CD4-positive, alpha-beta T cell (primary cell): ENCODE data around the gene GRID1. TPM values are rescaled to one million over a fixed set of nuclear protein-coding genes. Genes with fewer than 3 reads are reported as not detected.

Experiments
- ATAC-seq: fragments of 200-7000 bp; cut with Tn5 transposase; one replicate; pipeline ENCODE4 v1.10.0; 2022; ENCODE audit warnings: mild to moderate bottlenecking; ENCODE audit not compliant: poor library complexity
- CTCF ChIA-PET: fragments of 350-600 bp; sonication (Branson Sonifier 250); formaldehyde crosslinking; loops from one replicate; lab custom pipeline; 2021; ENCODE audit warnings: antibody characterized with exemption, inconsistent platforms; lab: Charles Lee
- POLR2A ChIA-PET: fragments of 350-600 bp; sonication (Branson Sonifier 250); formaldehyde crosslinking; loops from one replicate; lab custom pipeline; 2021; ENCODE audit warnings: antibody characterized with exemption, inconsistent platforms; lab: Charles Lee
- DNase-seq, 14 experiments: peaks; one replicate each; pipeline ENCODE4 v3.0.0-alpha.2; 2013 to 2020; ENCODE audit warnings: mixed read lengths in 2 of 14
- H3K27ac ChIP-seq, 2 donors: one replicate each; pipeline versions ENCODE4 v1.5.1 to v1.7.0; 2013; ENCODE audit warnings: low read length in 2 of 2, low read depth in 1 of 2, mild to moderate bottlenecking in 1 of 2
- H3K27me3 ChIP-seq, 2 experiments: 1 replicate in 1 of 2; 2 replicates in 1 of 2; pipeline versions ENCODE4 v1.6.1 to v1.7.0; 2013; ENCODE audit warnings: low read length in 2 of 2, control low read depth in 1 of 2, mild to moderate bottlenecking in 1 of 2, moderate library complexity in 1 of 2; ENCODE audit not compliant: insufficient read depth in 2 of 2, control insufficient read depth in 1 of 2
- H3K36me3 ChIP-seq: one replicate; pipeline ENCODE4 v1.6.1; 2013; ENCODE audit warnings: low read length, control low read depth; ENCODE audit not compliant: insufficient read depth
- H3K4me1 ChIP-seq: one replicate; pipeline ENCODE4 v1.6.1; 2013; ENCODE audit warnings: low read length, control low read depth; ENCODE audit not compliant: insufficient read depth
- H3K4me3 ChIP-seq: one replicate; pipeline ENCODE4 v1.5.1; 2013; ENCODE audit warnings: mild to moderate bottlenecking, low read length, moderate library complexity
- H3K9me3 ChIP-seq, 2 experiments: 1 replicate in 1 of 2; 2 replicates in 1 of 2; pipeline versions ENCODE4 v1.6.1 to v1.7.0; 2013; ENCODE audit warnings: low read length in 2 of 2, mild to moderate bottlenecking in 2 of 2, control low read depth in 1 of 2, moderate library complexity in 1 of 2; ENCODE audit not compliant: control insufficient read depth in 1 of 2, insufficient read depth in 1 of 2
- H3K27ac Mint-ChIP-seq: one replicate; pipeline ENCODE4 v1.8.0; 2020; ENCODE audit warnings: mixed read lengths
- H3K27me3 Mint-ChIP-seq: one replicate; pipeline ENCODE4 v1.8.0; 2021; ENCODE audit warnings: mixed read lengths
- H3K36me3 Mint-ChIP-seq: one replicate; pipeline ENCODE4 v1.8.0; 2021; ENCODE audit warnings: low read depth, mixed read lengths
- H3K4me1 Mint-ChIP-seq: one replicate; pipeline ENCODE4 v1.8.0; 2021; ENCODE audit warnings: low read depth, mixed read lengths
- H3K4me3 Mint-ChIP-seq: one replicate; pipeline ENCODE4 v1.8.0; 2020; ENCODE audit warnings: mild to moderate bottlenecking, mixed read lengths
- H3K9me3 Mint-ChIP-seq: one replicate; pipeline ENCODE4 v1.8.0; 2020; ENCODE audit warnings: mixed read lengths
- intact Hi-C, 2 experiments: fragments of 100-400 bp; cut with DNase I in 1 of 2; cut with micrococcal nuclease in 1 of 2; formaldehyde crosslinking; loops; one replicate each; pipeline versions ENCODE4 v1.15.1 to v1.9.0; 2023 to 2025; cut with DNase I, micrococcal nuclease
- total RNA-seq, 174 experiments: library from RNA in 2 of 174; stranded (reverse) in 2 of 174; gene quantifications; one replicate each; pipeline ENCODE4 v1.2.3 and lab custom pipeline; 2021 to 2026
- TF ChIP-seq, protein P1 (sequence below): fragments of 200-600 bp; IDR thresholded peaks from one replicate; pipeline ENCODE4 v1.8.0; 2022; ENCODE audit warnings: antibody characterized with exemption, mild to moderate bottlenecking

Gene GRID1
- total RNA-seq, 2 experiments from 2014 or later: not detected

DNA sequence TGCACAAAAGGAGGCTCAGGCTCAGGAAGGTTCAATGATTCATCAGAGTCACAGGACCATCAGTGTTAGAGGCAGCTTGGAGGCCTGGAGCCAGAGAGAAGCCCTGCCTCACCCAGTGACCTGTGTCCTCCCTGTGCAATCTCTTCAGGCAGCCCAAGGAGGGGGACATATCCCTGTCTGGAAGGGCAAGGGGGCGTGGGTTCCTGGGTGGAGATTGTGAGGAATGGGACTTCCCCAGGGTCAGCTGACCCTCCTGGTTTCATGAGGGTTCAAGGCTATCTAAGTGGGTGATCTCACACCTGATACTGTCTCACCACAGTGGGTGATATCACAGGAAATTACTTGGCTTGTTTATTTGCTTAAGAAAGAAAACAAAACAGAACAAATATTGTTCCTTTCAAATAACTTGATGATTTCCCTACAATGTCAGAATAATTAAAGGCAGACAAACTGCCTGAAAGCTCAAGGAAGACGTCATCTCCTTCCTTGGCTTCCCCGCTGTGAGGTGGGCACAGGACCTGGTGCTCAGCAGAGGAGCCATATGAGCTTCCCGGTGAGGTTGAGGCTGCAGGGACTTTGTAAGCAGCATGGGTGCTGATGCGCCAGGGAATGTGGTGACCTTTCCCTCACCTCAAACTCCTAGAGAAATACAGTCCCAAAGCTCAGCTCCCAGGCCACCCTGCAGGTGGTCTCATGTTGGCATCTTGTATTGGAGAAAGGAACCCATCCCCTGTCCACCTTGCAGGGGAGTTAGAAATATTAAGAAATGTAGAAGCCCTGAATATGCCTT, 763.2 kb downstream of the GRID1 start:
- peaks cover 17% of the 10 kb centered on the region for H3K4me1 Mint-ChIP-seq
- peak; percentile 51 for ATAC-seq
- intact Hi-C loops: no loop called here
- H3K9me3 Mint-ChIP-seq: no peaks in the 10 kb centered on the region
- peaks cover 0 to 4% of the 10 kb centered on the region in 2 experiments for H3K9me3 ChIP-seq
- TF ChIP-seq, protein P1, sequence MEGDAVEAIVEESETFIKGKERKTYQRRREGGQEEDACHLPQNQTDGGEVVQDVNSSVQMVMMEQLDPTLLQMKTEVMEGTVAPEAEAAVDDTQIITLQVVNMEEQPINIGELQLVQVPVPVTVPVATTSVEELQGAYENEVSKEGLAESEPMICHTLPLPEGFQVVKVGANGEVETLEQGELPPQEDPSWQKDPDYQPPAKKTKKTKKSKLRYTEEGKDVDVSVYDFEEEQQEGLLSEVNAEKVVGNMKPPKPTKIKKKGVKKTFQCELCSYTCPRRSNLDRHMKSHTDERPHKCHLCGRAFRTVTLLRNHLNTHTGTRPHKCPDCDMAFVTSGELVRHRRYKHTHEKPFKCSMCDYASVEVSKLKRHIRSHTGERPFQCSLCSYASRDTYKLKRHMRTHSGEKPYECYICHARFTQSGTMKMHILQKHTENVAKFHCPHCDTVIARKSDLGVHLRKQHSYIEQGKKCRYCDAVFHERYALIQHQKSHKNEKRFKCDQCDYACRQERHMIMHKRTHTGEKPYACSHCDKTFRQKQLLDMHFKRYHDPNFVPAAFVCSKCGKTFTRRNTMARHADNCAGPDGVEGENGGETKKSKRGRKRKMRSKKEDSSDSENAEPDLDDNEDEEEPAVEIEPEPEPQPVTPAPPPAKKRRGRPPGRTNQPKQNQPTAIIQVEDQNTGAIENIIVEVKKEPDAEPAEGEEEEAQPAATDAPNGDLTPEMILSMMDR: no peak
- H3K4me3 ChIP-seq: no peak overlapping the region
- no peaks in the 10 kb centered on the region for H3K36me3 Mint-ChIP-seq
- ChIA-PET POLR2A (interaction anchor here (2.3 kb wide), 1 partner anchor 9 kb away, joined by 7 read pairs; no protein-coding TSS in a partner anchor), CTCF (no interaction called here)
- H3K4me3 Mint-ChIP-seq: no peak overlapping the region
- H3K27me3 Mint-ChIP-seq: no peaks in the 10 kb centered on the region
- H3K27me3 ChIP-seq: no peaks in the 10 kb centered on the region
- H3K27ac Mint-ChIP-seq: no peak overlapping the region
- no peaks in the 10 kb centered on the region for H3K36me3 ChIP-seq
- peaks cover 19% of the 10 kb centered on the region for H3K4me1 ChIP-seq
- peak in 4 of 14 experiments; percentile 7 to 59 (median 30) for DNase-seq
- no peak overlapping the region for H3K27ac ChIP-seq

DNA sequence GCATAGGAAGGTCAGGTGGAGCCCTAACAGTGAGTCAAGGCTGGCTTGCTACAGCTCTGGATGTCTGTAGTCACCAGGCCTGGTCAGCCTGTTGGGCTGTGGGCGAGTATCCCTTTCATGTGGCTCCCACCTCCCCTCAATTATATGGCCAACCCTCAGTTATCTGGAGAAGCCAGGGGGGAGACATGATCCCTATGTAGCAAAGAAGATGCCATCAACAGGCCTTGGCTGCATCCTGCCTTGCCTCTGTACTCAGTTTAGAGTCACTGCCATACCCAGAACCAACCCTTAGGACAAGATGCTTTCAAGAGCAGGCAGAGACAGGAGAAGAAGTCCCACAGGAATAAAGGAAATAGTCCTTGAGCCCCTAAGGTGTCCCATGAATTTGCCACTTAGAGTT, 763.9 kb downstream of the GRID1 start:
- Mint-ChIP-seq H3K9me3 (no peaks in the 10 kb centered on the region), H3K27ac (no peak overlapping the region), H3K36me3 (no peaks in the 10 kb centered on the region), H3K4me1 (peaks cover 17% of the 10 kb centered on the region), H3K27me3 (no peaks in the 10 kb centered on the region), H3K4me3 (no peak overlapping the region)
- CTCF ChIA-PET: no interaction called here
- no peaks in the 10 kb centered on the region for H3K27me3 ChIP-seq
- peaks cover 19% of the 10 kb centered on the region for H3K4me1 ChIP-seq
- ATAC-seq (no peak), DNase-seq (no peak)
- H3K4me3 ChIP-seq: no peak overlapping the region
- H3K9me3 ChIP-seq: peaks cover 0 to 4% of the 10 kb centered on the region in 2 experiments
- H3K27ac ChIP-seq: no peak overlapping the region
- intact Hi-C loops: no loop called here
- POLR2A ChIA-PET: interaction anchor here (2.3 kb wide), 1 partner anchor 9 kb away, joined by 7 read pairs; no protein-coding TSS in a partner anchor
- TF ChIP-seq, protein P1: no peak
- H3K36me3 ChIP-seq: no peaks in the 10 kb centered on the region

DNA sequence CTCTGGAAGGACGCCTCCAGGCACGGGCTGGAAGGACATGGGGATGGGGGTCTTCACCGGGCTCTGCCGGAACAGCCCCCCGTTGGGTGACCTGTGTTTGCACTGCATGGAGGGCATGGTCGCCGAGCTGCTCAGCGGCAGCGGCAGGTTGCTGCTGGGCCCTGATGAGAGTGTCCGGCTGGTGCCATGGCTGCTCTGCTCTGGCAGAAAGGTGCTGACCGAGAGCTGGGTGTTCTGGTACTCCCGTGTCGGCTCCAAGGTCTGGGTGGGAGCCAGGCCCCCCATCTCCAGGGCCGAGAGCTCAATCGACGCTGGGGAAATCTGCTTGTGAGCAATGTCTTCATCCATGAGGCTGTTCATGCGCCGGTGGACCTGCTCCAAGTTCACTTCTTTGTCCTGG, 764.3 kb downstream of the GRID1 start:
- TF ChIP-seq, protein P1: no peak
- H3K4me1 ChIP-seq: peaks cover 19% of the 10 kb centered on the region
- DNase-seq: no peak

More for the DNA sequence above, 764.3 kb downstream of the GRID1 start:
- Histone ChIP-seq H3K27ac (no peak overlapping the region), H3K4me3 (no peak overlapping the region), H3K36me3 (no peaks in the 10 kb centered on the region), H3K9me3 (peaks cover 0 to 4% of the 10 kb centered on the region in 2 experiments), H3K27me3 (no peaks in the 10 kb centered on the region)
- Mint-ChIP-seq H3K4me3 (no peak overlapping the region), H3K27me3 (no peaks in the 10 kb centered on the region), H3K36me3 (no peaks in the 10 kb centered on the region), H3K9me3 (no peaks in the 10 kb centered on the region), H3K4me1 (peaks cover 17% of the 10 kb centered on the region), H3K27ac (no peak overlapping the region)
- CTCF ChIA-PET: no interaction called here
- intact Hi-C loops: no loop called here
- POLR2A ChIA-PET: interaction anchor here (2.3 kb wide), 1 partner anchor 10 kb away, joined by 7 read pairs; no protein-coding TSS in a partner anchor
- no peak for ATAC-seq
